Fibroblast of skin of scalp (primary cell): Measurements from ENCODE around the gene TRANK1.
"Not testable (repeated sequence)": the region's sequence is repeated elsewhere in the genome, so short reads cannot be mapped to it uniquely, and the experiment has no call there.

Experiments
- DNase-seq: peaks from one replicate; pipeline ENCODE4 v3.0.0-alpha.2; 2013

Gene TRANK1

DNA sequence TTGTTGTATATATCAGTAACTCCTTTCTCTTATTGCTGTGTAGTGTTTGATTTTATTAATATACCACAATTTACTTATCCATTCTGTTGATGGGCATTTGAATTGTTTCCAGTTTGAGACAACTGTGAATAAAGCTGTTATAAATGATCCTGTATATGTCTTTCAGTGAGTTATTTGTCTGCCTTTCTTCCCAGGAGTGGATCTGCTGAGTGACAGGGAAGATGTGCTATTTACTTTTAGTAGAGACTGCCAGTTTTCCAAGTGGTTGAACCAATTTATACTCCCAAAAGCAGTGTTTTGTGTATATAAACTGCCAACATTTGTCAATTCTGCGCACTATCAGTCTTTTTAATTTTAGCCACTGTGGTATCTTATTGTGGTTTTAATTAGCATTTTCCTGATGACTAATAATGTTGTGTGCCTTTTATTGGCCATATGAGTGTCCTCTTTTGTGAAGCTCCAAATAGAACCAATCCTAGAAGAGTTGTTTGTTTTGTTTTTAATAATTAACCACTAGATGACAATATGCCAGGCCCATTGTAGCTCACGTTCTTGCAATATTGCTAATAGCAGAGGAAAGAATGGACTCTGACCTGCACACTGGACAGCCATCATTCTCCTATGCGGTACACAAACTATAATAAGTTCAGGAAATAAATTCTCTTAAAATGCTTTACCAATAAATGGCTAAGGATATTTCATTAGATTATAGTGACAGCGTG is 25.3 kb downstream of the TRANK1 start:
- DNase-seq: no peak

GRCh38 chr3:36918050-36918449 is 26.8 kb downstream of the TRANK1 start:
- DNase-seq: no peak

- no peak for DNase-seq
Observed at GRCh38 chr3:36911990-36912804, 32.7 kb downstream of the TRANK1 start.

DNA sequence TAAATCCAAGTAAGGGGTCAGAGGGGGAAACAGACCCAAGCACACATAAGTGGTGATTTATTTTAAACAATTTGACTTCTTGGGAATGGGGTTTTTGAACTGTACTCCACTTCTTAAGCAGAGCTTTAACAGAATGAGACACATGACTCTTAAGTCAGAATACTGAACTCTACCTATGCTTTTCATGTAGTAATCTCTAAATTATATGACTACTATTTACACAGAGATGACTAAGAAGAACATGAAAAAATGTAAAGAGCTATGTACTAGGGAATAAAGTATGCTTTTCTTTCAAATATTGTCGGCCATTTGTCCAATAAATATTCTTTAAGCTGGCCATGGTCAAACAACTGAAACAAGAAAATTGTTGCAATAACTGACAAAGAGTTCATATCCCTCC is 35.2 kb downstream of the TRANK1 start:
- no peak for DNase-seq

DNA sequence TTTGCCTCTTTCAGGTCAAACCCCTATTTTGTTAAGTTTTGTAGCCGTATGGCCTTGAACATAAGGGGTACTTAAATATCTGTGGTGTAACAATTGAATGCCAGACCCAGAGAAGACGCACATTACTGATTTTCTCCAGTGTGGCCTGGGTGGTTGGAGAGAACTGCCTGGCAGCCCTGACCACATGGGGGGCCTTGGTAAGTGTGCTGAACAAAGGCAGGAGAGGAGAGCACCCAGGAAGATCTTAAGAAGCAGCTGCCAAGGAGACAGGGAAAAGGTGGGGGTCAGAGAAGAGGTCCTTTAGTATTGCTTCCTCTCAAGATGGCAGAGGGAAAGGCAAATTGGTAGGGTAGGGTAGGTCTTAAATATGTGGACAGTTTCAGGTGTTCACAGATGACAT is 35.7 kb downstream of the TRANK1 start:
- no peak for DNase-seq

DNA sequence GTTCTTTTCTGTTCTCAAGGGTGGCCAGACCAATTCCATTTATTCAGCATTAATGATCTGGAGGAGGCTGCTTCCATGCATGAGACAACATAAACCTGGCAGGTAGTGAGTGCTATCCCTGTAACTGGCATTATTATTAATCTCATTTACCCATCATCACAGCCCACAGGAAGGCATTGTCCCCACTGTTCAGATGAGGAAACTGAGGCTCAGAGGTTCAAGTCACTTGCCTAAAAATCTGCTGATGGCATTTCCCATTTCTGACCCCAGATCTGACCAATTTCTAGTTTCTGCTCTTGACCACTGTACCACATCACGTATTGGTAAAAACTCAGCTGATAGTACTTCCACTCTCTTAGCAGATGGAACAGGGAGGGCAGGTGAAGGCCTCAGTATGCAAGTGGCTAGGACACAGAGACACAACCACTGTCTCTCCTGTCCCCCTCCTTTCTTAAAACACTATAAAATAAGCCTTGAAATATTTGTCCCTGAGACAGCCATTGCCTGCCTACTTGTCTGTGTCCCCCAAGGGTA is 36.1 kb downstream of the TRANK1 start:
- DNase-seq: no peak

- peak; percentile 39 for DNase-seq
Observed at GRCh38 chr3:36907911-36908646, 36.8 kb downstream of the TRANK1 start.

GRCh38 chr3:36906504-36907149 is 38.2 kb downstream of the TRANK1 start:
- no peak for DNase-seq

- DNase-seq: no peak
Observed at GRCh38 chr3:36905545-36905944, 39.3 kb downstream of the TRANK1 start.

DNA sequence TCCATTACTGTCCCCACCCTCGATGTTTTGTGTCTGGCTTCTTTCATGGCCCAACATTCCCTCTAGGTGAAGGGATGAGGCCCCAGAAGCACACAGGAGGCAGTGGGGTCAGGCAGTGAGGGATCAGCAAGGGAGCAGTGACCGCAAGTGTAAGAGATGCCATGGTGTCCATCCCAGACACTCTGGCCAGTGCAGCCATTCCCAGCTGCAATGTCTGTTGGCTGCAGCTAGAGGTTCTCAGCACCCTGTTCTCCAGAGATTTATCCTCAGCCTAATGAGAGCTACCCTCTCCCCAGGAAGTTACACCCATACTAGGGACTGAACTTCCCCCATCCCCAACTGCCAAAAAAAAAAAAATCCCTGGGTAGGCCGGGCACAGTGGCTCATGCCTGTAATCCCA is 40.2 kb downstream of the TRANK1 start:
- no peak for DNase-seq

DNA sequence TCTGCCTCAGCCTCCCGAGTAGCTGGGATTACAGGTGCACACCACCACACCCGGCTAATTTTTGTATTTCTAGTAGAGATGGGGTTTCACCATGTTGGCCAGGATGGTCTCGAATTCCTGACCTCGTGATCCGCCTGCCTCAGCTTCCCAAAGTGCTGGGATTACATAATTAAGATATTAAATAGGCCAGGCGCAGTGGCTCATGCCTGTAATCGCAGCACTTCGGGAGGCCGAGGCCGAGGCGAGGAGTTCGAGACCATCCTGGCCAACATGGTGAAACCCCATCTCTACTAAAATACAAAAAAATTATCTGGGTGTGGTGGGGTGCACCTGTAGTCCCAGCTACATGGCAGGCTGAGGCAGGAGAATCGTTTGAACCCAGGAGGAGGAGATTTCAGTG is 40.8 kb downstream of the TRANK1 start:
- not testable (repeated sequence) for DNase-seq

DNA sequence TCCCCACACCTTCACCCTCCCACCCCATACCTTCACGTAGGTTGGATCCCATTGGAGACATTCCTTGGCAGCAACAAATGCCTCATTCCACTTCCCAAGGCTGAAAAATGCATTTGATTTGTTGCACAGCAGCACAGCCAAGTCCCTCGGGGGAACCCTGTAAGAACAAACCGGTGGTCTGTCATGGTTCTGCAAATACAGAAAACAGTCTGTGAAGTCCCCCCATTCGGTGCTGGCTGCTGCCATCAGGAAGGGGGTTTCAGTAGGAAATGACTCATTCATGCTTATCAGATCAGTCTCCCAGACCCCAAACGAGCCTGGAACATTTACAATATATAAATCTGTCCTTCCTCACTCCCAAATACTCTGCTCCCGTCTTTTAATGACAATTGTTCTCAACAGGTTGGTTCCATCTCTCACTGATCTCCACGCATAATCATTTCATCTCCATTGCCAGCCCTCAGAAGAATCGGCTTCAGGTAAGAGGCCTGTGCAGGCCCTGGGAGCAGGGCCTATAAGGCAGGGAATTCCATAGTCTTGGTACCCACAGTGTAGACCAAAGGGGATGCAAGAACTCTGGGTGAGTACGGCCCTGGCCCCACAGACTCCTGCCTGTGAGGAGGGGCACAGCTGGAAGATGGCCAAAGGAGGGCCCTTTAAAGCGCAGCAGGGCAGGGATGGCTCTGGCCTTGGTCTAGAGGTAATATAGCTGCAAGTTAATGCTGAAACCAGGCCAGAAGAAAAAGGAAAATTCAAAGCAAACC is 41.6 kb downstream of the TRANK1 start:
- DNase-seq: no peak

- DNase-seq: no peak
Observed at GRCh38 chr3:36901588-36901987, 43.3 kb downstream of the TRANK1 start.

- DNase-seq: no peak
Observed at GRCh38 chr3:36900474-36901443, 44.1 kb downstream of the TRANK1 start.

DNA sequence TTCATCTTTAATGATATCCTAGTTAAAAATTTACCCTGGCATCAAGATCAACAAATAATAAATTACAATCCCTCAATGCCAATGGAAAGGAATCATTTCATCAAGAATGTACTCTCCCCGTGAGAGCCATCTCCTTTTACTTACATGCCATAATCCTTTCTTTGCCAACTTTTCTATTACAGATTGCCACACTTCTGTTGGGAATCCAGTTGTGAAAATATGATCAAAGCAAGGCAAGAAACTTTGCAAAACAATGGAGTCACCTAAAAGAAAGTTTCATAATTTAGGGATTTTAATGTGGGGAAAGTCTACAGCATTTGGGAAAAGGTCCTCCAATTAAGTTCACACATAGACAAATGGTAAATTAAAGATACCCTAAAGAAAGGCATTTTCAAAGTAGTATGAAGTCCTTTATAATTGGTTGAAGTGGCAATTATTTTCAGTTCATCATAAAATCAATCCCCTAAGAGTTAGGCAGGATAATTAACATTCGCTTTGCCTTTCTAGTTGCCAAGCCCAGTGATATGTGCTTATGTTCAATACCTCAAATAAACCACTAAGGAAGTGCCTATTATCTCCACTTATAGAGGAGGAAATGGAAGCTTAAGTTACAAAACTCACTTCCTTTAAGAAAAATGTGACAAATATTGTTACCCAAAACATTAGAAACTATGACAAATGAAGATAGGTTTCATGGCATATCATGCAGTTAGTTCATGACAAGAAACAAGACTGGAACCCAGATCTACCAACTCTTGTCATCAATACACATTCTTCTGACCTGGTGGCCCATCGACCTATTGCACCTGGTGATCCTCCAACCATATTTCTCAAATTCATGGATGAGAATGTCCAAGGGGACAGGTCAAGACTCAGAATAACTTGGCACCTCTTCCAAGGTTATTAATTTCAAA is 49.1 kb downstream of the TRANK1 start:
- DNase-seq: no peak

DNA sequence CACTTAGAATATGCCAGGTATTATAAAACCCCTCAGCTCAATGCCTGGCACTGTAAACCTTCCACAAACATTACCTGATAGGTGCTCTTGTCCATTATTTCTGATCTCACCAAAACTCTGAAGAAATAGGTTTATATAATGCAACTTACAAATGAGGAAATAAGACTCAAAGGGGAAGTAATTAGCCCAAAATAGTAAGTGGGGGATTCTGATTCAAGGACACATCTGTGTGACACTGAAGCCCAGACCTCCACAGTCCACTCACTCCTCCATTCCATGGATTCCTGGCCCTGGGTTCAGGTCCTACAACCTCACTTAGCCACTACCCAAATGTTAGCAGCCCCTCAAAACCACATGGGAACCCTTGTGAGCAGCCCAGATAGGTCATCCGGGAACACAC is 49.9 kb downstream of the TRANK1 start:
- DNase-seq: no peak

DNA sequence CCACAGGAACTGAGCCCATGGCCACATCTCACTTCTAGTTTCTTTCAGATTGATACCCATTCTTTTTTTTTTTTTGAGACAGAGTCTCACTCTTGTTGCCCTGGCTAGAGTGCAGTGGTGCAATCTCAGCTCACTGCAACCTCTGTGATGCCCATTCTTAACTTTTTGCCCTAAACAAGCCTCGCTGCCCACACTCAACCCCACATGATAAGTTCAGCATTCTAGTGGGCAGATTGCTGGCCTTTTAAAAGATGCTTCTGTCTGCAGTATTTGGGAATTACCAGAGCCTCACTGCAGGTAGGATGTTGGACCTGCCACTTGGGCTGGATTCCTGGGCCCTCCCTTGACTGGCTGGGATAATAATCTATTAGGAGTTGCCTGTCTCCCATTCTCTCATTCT is 51.0 kb downstream of the TRANK1 start:
- no peak for DNase-seq

- peak; percentile 91 for DNase-seq
Observed at GRCh38 chr3:36893137-36893557, 51.7 kb downstream of the TRANK1 start.

DNA sequence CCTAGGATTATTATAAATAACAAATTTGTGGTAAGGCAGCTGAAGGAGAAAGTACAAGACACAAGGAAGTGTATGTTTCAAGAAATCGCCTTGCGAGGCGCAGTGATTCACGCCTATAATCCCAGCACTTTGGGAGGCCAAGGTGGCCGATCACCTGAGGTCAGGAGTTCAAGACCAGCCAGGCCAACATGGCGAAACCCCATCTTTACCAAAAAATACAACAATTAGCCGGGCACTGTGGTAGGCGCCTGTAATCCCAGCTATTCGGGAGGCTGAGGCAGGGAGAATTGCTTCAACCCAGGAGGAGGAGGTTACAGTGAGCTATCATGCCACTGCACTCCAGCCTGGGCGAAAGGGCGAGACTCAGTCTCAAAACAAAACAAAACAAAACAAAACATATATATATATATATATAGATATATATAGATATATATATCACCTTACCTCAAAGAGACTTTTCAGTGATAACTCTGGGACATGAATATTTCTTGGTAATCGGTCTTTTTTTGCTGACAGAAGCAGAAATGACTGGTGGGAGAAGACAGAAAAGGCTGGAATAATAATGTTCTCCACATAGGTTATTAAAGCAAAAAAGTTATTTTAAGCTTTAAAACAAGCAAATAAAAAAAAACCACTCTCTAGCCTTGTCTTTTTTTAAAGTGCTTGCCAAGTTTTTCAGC is 52.3 kb downstream of the TRANK1 start:
- no peak for DNase-seq
